ENCODE results near the gene DPP6. TPM values are rescaled to one million over a fixed set of nuclear protein-coding genes. Genes with fewer than 3 reads are reported as not detected.

Gene DPP6
- total and polyA plus RNA-seq, 10 donors, result 0.11 to 8.7 (median 3.0) TPM

DNA sequence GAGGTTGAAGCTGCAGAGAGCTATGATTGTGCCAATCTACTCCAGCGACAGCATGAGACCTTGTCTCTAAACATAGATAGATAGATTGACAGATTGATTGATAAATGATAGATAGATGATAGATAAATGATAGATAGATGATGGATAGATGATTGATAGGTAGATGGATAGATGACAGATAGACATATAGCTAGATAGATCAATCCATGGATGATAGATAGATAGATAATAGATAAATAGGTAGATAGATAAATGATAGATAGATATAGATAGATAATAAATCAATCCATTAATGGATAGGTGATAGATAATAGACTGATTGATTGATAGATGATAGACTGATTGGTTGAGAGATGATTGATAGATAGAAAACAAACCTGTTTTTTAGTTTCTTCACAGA lies 601.1 kb downstream of the DPP6 start:
- Histone ChIP-seq H3K36me3 (no peaks in the 10 kb centered on the region), H3K4me3 (no peak overlapping the region), H3K9me3 (peaks cover 0 to 38% (median 18%) of the 10 kb centered on the region in 8 donors), H3K27ac (no peak overlapping the region), H3K4me1 (no peaks in the 10 kb centered on the region), H3K27me3 (replicated peaks in 1 of 7) (no peaks in the 10 kb centered on the region)
- TF ChIP-seq, protein P1, sequence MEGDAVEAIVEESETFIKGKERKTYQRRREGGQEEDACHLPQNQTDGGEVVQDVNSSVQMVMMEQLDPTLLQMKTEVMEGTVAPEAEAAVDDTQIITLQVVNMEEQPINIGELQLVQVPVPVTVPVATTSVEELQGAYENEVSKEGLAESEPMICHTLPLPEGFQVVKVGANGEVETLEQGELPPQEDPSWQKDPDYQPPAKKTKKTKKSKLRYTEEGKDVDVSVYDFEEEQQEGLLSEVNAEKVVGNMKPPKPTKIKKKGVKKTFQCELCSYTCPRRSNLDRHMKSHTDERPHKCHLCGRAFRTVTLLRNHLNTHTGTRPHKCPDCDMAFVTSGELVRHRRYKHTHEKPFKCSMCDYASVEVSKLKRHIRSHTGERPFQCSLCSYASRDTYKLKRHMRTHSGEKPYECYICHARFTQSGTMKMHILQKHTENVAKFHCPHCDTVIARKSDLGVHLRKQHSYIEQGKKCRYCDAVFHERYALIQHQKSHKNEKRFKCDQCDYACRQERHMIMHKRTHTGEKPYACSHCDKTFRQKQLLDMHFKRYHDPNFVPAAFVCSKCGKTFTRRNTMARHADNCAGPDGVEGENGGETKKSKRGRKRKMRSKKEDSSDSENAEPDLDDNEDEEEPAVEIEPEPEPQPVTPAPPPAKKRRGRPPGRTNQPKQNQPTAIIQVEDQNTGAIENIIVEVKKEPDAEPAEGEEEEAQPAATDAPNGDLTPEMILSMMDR (IDR thresholded peaks at IDR 0.05 in 8 of 11, conservative IDR thresholded peaks at IDR 0.05 in 3 of 11), result no peak
- no peak for TF ChIP-seq POLR2A (IDR thresholded peaks at IDR 0.05)
- no peak for TF ChIP-seq POLR2AphosphoS5 (IDR thresholded peaks at IDR 0.05)
- intact Hi-C loops (cut with DNase I; ENCODE audit: low total_unique reads), result no loop called here
- 70 to 92% (median 87%) methylated on average over 1 of the region's 1 CpG for WGBS, 5 donors
- DNase-seq, result no peak

DNA sequence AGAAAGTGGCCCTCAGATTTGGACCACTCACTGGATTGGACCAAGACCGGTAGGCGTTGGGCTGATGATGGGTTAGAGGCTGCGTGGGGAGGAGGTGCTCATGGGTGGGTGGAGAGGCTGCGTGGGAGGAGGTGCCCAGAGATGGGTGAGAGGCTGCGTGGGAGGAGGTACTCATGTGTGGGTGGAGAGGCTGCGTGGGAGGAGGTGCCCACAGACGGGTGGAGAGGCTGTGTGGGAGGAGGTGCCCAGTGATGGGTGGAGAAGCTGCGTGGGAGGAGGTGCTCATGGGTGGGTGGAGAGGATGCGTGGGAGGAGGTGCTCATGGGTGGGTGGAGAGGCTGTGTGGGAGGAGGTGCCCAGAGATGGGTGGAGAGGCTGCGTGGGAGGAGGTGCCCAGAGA lies 604.4 kb downstream of the DPP6 start:
- no peaks in the 10 kb centered on the region for H3K27me3 ChIP-seq (replicated peaks in 1 of 7)
- H3K27ac ChIP-seq, result no peak overlapping the region
- no peaks in the 10 kb centered on the region for H3K36me3 ChIP-seq
- intact Hi-C loops (cut with DNase I; ENCODE audit: low total_unique reads), result no loop called here
- H3K4me1 ChIP-seq, result no peaks in the 10 kb centered on the region
- no peak for DNase-seq
- WGBS, 5 donors, result 75 to 90% (median 84%) methylated on average over 9 to 10 of the region's 10 CpGs
- no peak for TF ChIP-seq POLR2A (IDR thresholded peaks at IDR 0.05)
- TF ChIP-seq, protein P1 (IDR thresholded peaks at IDR 0.05 in 8 of 11, conservative IDR thresholded peaks at IDR 0.05 in 3 of 11), result no peak
- TF ChIP-seq POLR2AphosphoS5 (IDR thresholded peaks at IDR 0.05), result no peak
- no peak overlapping the region for H3K4me3 ChIP-seq
- peaks cover 0 to 37% (median 27%) of the 10 kb centered on the region in 8 donors for H3K9me3 ChIP-seq

DNA sequence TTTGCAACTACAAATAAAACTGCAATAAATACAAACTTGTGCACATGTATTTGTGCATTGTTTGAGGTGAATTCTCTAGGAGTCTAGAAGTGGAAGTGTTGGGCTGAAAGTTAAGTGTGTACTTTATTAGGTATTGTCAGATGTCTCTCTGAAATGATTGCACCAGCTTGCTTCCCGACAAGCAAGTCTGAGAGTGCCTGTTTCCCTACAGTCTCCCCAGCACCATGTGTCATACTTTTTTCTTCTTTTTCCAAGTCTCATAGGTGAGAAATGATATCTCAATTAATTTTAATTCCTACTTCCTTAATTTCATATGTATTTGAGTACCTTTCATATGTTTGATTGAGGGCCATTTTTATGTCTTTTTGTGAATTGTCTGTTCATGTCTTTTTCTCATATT lies 614.6 kb downstream of the DPP6 start:
- H3K27me3 ChIP-seq (replicated peaks in 1 of 7), result no peaks in the 10 kb centered on the region
- intact Hi-C loops (cut with DNase I; ENCODE audit: low total_unique reads), result no loop called here
- H3K9me3 ChIP-seq, result peaks cover 0 to 44% (median 28%) of the 10 kb centered on the region in 8 donors
- no peak overlapping the region for H3K27ac ChIP-seq
- no peak for DNase-seq
- no peaks in the 10 kb centered on the region for H3K4me1 ChIP-seq
- 81 to 97% (median 92%) methylated on average over 1 of the region's 1 CpG for WGBS, 5 donors
- TF ChIP-seq POLR2A (IDR thresholded peaks at IDR 0.05) (no peak), POLR2AphosphoS5 (IDR thresholded peaks at IDR 0.05) (no peak)
- H3K4me3 ChIP-seq, result no peak overlapping the region
- H3K36me3 ChIP-seq, result no peaks in the 10 kb centered on the region

DNA sequence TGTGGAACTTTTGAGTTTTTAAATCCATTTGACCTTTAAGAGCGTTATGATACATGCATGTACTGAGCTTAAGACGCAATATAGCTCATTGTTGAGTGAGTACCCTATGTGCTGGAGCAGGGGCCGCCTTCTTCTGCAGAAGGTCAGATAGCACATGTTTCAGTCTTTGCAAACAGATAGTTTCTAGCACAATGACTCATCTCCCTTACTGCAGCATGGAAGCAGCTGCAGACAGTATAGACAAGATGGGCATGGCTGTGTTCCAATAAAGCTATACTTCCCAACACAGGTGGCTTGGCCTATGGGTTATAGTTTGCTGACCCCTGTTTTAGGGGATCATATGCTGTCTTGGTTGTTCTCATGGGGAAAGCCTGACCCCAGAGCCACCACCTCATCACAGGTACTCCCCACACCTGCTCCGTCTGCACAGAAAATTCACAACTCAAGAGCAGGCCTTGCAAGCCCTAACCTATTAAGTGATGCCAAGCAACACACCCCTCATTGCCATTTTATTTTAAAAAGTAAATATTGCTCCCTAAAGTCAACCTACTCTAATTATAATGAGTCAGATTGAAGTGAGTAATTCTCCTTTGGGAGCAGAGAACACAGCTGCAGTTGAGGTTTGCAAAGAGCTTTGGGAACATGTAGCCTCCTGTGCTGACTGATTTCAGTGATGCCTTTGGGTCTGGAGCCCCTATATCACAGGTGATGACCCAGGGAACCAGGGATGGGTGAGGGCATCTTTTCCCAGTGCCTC lies 620.6 kb downstream of the DPP6 start:
- H3K36me3 ChIP-seq, result no peaks in the 10 kb centered on the region
- H3K27ac ChIP-seq, result no peak overlapping the region
- intact Hi-C loops (cut with DNase I; ENCODE audit: low total_unique reads), result no loop called here
- no peaks in the 10 kb centered on the region for H3K4me1 ChIP-seq
- H3K27me3 ChIP-seq (replicated peaks in 1 of 7), result no peaks in the 10 kb centered on the region
- 84 to 94% (median 90%) methylated on average over 4 of the region's 4 CpGs for WGBS, 5 donors
- no peak overlapping the region for H3K4me3 ChIP-seq
- TF ChIP-seq POLR2AphosphoS5 (IDR thresholded peaks at IDR 0.05) (no peak), POLR2A (IDR thresholded peaks at IDR 0.05) (no peak)
- TF ChIP-seq, protein P1 (IDR thresholded peaks at IDR 0.05 in 8 of 11, conservative IDR thresholded peaks at IDR 0.05 in 3 of 11), result no peak
- no peak for DNase-seq
- peaks cover 0 to 13% (median 0%) of the 10 kb centered on the region in 8 donors for H3K9me3 ChIP-seq
